CD1c-positive myeloid dendritic cell (primary cell): Measurements from ENCODE around the gene SERPINB6.
A peak's percentile ranks its signal among the peaks of the same experiment; 100 is the strongest.
"Not testable (repeated sequence)": the region's sequence is repeated elsewhere in the genome, so short reads cannot be mapped to it uniquely, and the experiment has no call there.

ENCODE experiments used
- DNase-seq: peaks from one replicate; pipeline ENCODE4 v3.0.0-alpha.2; 2016; ENCODE audit errors: extremely low spot score

Gene SERPINB6

GRCh38 chr6:2999618-3000557, 28.5 kb upstream of the SERPINB6 start, which contains the start of gene NQO2:
Gene NQO2, plus strand, starts transcription at chr6:2999894. Its CDS starts 6,659 bp downstream, at chr6:3006553.
- DNase-seq = peak; percentile 88

GRCh38 chr6:2998998-2999617, 27.7 kb upstream of the SERPINB6 start:
- peak; percentile 91 for DNase-seq

GRCh38 chr6:2998249-2998997, 27.1 kb upstream of the SERPINB6 start:
- DNase-seq = not testable (repeated sequence)

GRCh38 chr6:2993755-2994317, 22.5 kb upstream of the SERPINB6 start:
- DNase-seq = no peak

GRCh38 chr6:2992330-2992979, 21.1 kb upstream of the SERPINB6 start:
- no peak for DNase-seq

- DNase-seq = no peak
Measured at GRCh38 chr6:2990932-2991506, 19.7 kb upstream of the SERPINB6 start.

GRCh38 chr6:2990248-2990931, 19.0 kb upstream of the SERPINB6 start:
- peak; percentile 70 for DNase-seq

- peak; percentile 94 for DNase-seq
Measured at GRCh38 chr6:2989332-2990247, 18.2 kb upstream of the SERPINB6 start.

GRCh38 chr6:2988426-2989331, 17.3 kb upstream of the SERPINB6 start:
- peak; percentile 91 for DNase-seq

GRCh38 chr6:2988094-2988425, 16.7 kb upstream of the SERPINB6 start:
- no peak for DNase-seq

GRCh38 chr6:2986722-2987221, 15.4 kb upstream of the SERPINB6 start:
- DNase-seq = no peak

- DNase-seq = no peak
Measured at GRCh38 chr6:2984738-2985406, 13.5 kb upstream of the SERPINB6 start.

- DNase-seq = peak; percentile 61
Measured at GRCh38 chr6:2982426-2983117, 11.2 kb upstream of the SERPINB6 start.

- DNase-seq = no peak
Measured at GRCh38 chr6:2980465-2980855, 9.1 kb upstream of the SERPINB6 start.

GRCh38 chr6:2979819-2980464, 8.6 kb upstream of the SERPINB6 start:
- DNase-seq = no peak

- no peak for DNase-seq
Measured at GRCh38 chr6:2978923-2979322, 7.6 kb upstream of the SERPINB6 start.
